SIG-M5 treated with dmso at 0.1 percent for 504 hours (cell line): ENCODE measurements around the gene TMTC2.
A peak's percentile ranks its signal among the peaks of the same experiment; 100 is the strongest.

ENCODE experiments used
- DNase-seq: peaks from one replicate; lab custom pipeline; 2025; ENCODE audit not compliant: unreplicated experiment; lab: John Stamatoyannopoulos, UW

The TMTC2 gene

GRCh38 chr12:82686168-82687020 lies at the start of gene TMTC2:
Gene TMTC2 (plus strand): TSS chr12:82686906.
- DNase-seq, result peak; percentile 90

- no peak for DNase-seq
These were observed 48.4 kb upstream of the TMTC2 start for GRCh38 chr12:82638324-82638723.

- DNase-seq, result no peak
These were observed 41.8 kb upstream of the TMTC2 start for GRCh38 chr12:82644896-82645295.

GRCh38 chr12:82645414-82645813 lies 41.3 kb upstream of the TMTC2 start:
- DNase-seq, result no peak

- DNase-seq, result no peak
These were observed 38.9 kb upstream of the TMTC2 start for GRCh38 chr12:82647853-82648252.

- no peak for DNase-seq
These were observed 38.3 kb upstream of the TMTC2 start for GRCh38 chr12:82648259-82648909.

- DNase-seq, result peak; percentile 41
These were observed 35.9 kb upstream of the TMTC2 start for GRCh38 chr12:82650627-82651337.

- DNase-seq, result no peak
These were observed 35.2 kb upstream of the TMTC2 start for GRCh38 chr12:82651489-82651888.

GRCh38 chr12:82652071-82652470 lies 34.6 kb upstream of the TMTC2 start:
- no peak for DNase-seq

- DNase-seq, result no peak
These were observed 31.0 kb upstream of the TMTC2 start for GRCh38 chr12:82655751-82656150.

GRCh38 chr12:82659343-82660207 lies 27.1 kb upstream of the TMTC2 start:
- DNase-seq, result no peak

- DNase-seq, result no peak
These were observed 26.0 kb upstream of the TMTC2 start for GRCh38 chr12:82660541-82661325.

GRCh38 chr12:82663893-82664292 lies 22.8 kb upstream of the TMTC2 start:
- DNase-seq, result no peak

GRCh38 chr12:82665142-82665923 lies 21.4 kb upstream of the TMTC2 start:
- no peak for DNase-seq

GRCh38 chr12:82666830-82667229 lies 19.9 kb upstream of the TMTC2 start:
- DNase-seq, result no peak

- DNase-seq, result no peak
These were observed 15.0 kb upstream of the TMTC2 start for GRCh38 chr12:82671673-82672195.

- no peak for DNase-seq
These were observed 13.8 kb upstream of the TMTC2 start for GRCh38 chr12:82672811-82673495.

GRCh38 chr12:82673698-82674097 lies 13.0 kb upstream of the TMTC2 start:
- no peak for DNase-seq
